Measurements from ENCODE around the gene LTBP2. TPM values are rescaled to one million over a fixed set of nuclear protein-coding genes. Genes with fewer than 3 reads are reported as not detected.

The LTBP2 gene
- total RNA-seq, 1 donor from 2014 or later, result 7.6 TPM

DNA sequence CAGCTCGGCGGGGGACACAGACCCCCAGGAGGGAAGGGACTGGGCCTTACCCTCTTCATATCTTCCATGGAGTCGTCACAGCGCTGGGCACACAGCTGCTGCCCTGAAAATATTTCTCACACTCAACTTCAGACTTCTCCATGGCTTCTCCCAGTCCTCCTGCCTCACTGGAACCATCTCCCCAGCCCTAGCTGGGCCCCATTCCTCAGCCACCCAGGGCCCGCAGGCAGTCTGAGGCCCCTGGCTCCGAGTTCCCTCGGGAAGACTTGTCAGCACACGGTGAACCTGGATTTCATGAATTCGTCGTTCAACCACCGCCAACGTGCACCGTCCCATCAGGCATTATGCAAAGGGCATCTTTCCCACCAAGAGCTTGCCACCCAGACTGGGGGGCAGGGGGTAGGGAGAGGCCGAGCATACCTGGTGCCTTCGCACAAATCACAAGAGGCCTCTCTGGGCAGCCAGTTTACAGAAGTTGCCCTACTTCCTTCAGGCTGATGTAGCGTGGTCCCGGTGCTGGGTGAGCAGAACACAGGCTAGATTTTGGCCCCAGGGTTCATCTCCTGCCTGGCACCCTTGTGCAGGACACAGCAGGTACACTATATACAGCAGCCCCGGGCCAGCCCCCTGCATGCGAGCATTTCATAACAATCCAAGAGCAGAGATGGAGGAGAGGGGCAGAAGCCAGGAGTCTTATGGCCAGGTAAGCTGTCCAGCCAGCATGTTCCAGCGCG, 44.2 kb downstream of the LTBP2 start:
- intact Hi-C loops (cut with DNase I), result no loop called here
- ATAC-seq (no peak), DNase-seq (ENCODE audit: missing footprints) (no peak)

- ATAC-seq (no peak), DNase-seq (ENCODE audit: missing footprints) (no peak)
- intact Hi-C loops (cut with DNase I), result no loop called here
Observed at GRCh38 chr14:74567219-74567618, 44.8 kb downstream of the LTBP2 start.

DNA sequence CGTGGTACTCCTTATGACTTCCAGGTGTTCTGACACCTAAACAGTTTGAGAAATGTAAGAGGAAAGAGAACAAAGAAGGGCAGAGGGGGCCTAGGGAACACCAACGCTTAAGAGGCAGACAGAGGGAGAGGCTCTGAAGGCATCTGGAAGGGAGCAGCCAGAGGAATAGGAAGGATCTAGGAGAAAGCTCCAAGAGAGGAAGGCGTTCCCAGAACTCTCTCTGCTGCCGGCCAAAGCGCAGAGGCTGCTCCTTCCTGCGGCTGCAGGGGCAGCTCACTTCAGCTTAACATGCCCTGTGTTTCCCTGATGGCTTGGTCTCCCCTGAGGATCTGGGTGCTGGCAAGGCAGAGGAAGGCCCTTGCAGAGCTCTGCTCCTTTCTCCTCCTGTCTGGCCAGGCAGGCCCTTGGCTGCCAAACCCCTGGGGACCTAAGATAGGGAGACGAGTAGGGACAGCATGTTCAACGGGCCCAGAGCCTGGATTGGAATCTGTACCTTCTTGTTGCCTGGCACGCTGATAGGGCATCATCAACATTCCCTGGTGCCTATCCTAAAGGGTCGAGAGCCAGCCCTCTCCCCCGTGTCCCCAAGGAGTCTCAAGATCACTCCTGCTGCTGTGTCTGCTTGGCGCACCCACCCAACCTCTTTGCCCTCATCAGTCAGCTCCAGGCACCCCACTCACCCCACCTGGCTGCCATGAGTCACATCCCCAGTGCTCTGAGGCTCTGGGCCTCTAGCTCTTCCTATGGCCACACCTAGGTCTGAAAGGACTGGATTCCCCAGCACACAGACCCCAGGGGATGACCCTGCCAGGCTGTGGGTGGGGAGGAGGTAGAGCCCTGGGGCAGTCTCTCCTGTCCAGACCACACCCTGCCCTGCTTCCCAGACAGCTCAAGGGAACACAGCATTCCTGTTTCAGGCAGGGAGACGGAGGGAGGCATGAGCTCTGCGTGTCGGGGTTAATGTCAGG, 45.6 kb downstream of the LTBP2 start:
- DNase-seq (ENCODE audit: missing footprints), result no peak
- peak; percentile 37 for ATAC-seq
- intact Hi-C loops (cut with DNase I), result no loop called here

- ATAC-seq (no peak), DNase-seq (ENCODE audit: missing footprints) (no peak)
- intact Hi-C loops (cut with DNase I), result no loop called here
Observed at GRCh38 chr14:74563586-74564159, 48.4 kb downstream of the LTBP2 start.

- no peak for DNase-seq (ENCODE audit: missing footprints)
- no peak for ATAC-seq
- intact Hi-C loops (cut with DNase I), result no loop called here
Observed at GRCh38 chr14:74563233-74563585, 48.8 kb downstream of the LTBP2 start.

GRCh38 chr14:74562515-74563232, 49.4 kb downstream of the LTBP2 start:
- DNase-seq (ENCODE audit: missing footprints) (no peak), ATAC-seq (no peak)
- intact Hi-C loops (cut with DNase I), result no loop called here

DNA sequence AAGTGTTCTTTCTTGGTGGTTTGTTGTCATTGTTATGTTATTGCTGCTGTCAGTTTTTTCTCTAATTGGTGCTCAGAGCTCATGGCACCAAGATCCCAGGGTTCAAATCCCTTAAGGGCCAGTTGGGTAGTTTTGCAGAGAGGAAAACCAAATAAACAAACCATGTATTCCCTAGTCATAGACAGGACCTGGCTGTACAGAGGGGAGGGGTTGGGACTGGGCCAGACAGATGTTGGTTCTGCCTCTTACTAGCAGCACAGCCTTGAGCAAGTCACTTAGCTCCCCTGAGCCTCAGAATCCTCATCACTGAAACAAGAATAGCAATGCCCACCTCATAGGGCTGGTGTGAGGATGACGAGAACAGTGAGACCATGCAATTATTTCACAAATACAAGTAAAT, 53.4 kb downstream of the LTBP2 start:
- intact Hi-C loops (cut with DNase I), result no loop called here
- ATAC-seq (peak; percentile 45), DNase-seq (ENCODE audit: missing footprints) (no peak)

- intact Hi-C loops (cut with DNase I), result no loop called here
- ATAC-seq (no peak), DNase-seq (ENCODE audit: missing footprints) (no peak)
Observed at GRCh38 chr14:74557691-74558090, 54.3 kb downstream of the LTBP2 start.

DNA sequence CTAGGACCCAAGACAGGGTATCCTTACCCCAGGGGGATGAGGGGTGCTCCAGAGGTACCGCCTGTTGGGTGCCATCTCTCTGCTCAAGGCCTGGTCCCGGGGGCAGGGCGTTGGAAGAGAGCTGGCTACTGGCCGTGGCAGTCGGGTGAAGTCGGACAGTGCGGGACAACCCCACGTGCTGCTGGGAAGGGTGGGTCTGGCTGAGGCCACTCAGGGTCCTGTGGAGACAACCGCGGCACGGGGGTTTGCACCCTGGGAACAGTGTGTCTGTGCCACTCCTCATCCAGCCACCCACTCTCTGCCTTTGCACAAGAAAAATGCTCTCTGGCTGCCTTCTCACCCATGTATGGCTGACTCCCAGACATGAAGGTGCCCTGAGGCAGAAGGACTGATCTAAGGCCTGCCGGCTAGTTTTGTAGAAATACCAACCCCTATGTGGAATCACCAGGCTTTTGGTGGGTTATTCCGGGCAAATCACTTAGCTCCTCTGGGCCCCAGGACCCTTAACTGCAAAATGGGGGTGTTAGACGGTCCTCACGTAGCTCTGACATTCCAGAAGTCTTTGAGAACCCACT, 56.5 kb downstream of the LTBP2 start:
- intact Hi-C loops (cut with DNase I), result no loop called here
- ATAC-seq, result no peak
- no peak for DNase-seq (ENCODE audit: missing footprints)

DNA sequence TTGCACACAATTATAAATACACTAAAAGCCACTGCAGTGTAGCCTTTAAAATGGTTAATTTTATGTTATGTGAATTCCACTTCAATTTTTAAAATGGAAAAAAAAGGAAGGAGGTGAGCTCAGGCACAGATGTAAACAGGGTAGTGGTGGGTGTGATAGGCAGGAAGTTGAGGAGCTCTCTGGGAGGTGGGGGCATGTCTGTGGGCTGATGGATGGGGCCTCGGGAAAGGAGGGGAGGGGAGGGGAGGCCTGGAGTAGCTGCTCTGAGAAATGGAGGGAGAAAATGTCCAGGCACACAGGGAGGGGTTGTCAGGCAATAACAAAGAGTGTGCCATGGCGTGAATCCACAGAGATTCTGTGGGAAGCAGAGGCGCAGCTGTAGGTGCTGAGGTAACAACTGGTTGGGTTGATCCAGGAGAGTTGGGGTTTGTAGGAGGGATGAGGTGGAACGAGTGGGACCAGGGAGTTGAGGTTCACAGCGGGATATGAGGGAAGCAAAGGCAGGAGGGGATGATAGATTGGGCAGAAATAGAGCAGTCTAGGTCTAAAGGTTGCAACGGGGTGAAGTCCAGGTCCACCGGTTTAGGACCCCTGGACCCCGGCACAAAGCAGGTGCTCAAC, 57.2 kb downstream of the LTBP2 start:
- ATAC-seq, result no peak

GRCh38 chr14:74552623-74553022, 59.4 kb downstream of the LTBP2 start:
- intact Hi-C loops (cut with DNase I), result loop anchor here (5.0 kb wide), 2 partner anchors 40 to 60 kb away; partner anchors contain the start of gene LTBP2
- peak; percentile 51 for ATAC-seq
- peak; percentile 86 for DNase-seq (ENCODE audit: missing footprints)

More for the DNA sequence above, 57.2 kb downstream of the LTBP2 start:
- intact Hi-C loops (cut with DNase I), result loop anchor here (5.0 kb wide), 2 partner anchors 37 to 57 kb away; partner anchors contain the start of gene LTBP2
- no peak for DNase-seq (ENCODE audit: missing footprints)

DNA sequence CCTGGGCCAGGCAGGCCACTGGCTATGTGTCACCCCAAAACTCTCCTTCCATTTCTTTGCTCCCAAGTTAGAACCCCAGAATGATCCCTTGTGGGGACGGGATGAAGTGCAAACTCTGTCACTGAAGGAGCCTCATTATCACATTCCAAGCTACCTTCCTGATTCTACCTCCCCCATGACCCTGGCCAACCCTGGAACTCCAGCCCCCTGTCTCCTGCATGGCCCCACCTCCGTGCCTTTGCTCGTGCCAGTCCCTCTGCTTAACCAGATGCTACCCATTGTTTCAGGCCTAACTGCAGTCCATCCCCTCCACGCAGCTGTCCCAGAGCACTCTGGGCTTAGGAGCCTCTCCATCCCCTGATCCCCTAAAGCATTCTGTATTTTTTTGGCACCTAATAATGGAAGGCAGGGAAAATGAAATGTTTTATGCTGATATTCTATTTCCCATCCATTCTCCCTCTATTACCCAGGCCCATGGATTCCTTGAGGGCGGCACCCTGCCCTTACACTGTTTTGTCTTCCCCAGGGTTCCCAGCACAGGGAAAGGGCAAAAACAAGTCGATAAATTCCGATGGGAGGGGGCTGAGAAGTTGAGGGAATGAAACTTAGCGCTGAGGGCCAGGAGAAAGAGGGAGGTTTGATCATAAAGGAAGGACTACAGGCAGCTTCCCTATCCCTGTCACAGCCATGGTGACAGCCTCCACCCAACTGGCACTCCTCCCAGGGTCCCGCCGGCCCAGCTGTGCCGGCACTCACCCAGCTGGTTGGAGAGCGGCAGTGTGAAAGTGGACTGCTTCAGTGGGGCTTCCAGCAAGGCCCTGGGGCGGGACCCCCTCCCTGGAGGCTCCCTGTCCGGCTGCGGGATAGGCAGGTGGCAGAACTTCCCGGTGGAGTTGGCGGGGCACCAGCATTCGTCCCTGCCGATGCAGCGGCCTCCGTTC, 60.3 kb downstream of the LTBP2 start:
- intact Hi-C loops (cut with DNase I), result loop anchor here (5.0 kb wide), 2 partner anchors 41 to 61 kb away; partner anchors contain the start of gene LTBP2
- ATAC-seq, result peak; percentile 74

DNA sequence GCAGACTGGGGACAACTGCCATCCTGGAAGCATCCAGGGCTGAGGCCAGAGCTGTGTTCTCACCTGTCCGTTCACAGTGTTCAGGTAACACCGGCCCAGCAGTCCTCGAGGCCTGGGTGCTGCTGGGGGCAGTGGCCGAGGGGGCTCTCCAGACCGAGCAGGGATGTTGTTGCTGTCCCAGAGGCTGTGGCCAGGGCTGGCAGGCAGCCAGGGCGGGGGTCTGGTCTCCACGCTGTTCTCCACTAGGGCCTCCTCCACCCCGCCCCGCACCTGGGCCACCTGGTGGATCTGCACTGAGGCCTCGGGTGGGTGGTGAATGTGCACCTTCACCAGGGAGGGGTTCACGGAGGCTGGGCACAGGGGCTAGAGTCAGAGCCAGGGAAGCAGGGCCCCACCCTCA, 61.0 kb downstream of the LTBP2 start:
- ATAC-seq (no peak), DNase-seq (ENCODE audit: missing footprints) (no peak)
- intact Hi-C loops (cut with DNase I), result loop anchor here (5.0 kb wide), 2 partner anchors 41 to 61 kb away; partner anchors contain the start of gene LTBP2

More for the DNA sequence above, 60.3 kb downstream of the LTBP2 start:
- DNase-seq (ENCODE audit: missing footprints), result peak; percentile 80

DNA sequence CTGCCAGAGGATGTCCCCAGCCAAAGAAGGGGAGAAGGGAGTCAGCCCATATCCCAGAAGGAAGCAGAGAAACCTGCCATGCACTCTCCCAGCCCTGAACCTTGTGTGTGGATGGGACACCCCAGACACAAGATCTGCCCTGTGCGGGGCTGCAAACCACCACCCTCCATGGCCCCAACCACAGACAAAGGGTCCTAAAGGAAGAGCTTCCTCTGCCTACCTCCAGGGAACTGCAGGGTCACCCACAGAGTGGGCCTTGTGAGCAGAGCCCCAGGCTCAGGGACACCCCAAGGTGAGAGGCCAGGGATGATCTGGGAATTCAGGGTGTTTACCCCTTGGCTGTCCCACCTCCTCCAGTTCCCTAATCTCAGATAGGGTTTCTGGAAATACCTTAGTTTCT, 62.0 kb downstream of the LTBP2 start:
- DNase-seq (ENCODE audit: missing footprints), result no peak
- no peak for ATAC-seq
- intact Hi-C loops (cut with DNase I), result loop anchor here (5.0 kb wide), 2 partner anchors 42 to 62 kb away; partner anchors contain the start of gene LTBP2

DNA sequence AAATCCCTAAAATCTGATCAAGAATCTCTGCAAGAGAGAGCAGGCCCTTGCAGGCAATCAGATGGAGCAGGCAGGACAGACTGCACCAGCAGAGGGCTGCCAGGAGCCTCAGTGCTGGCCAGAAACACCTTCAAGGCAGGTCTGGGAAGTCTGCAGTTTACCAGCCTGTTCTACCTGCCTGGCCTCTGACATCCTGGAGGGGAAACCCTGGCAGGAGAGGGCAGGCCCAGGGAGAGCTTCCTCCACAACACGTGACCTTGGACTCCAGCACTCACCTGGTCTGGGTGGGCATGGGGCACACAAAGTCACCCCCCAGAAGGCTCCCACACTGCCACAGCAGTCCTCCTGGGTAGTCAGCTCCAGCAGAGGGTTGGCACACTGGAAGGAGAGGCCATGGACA, 62.4 kb downstream of the LTBP2 start:
- DNase-seq (ENCODE audit: missing footprints), result no peak
- intact Hi-C loops (cut with DNase I), result no loop called here
- ATAC-seq, result no peak

DNA sequence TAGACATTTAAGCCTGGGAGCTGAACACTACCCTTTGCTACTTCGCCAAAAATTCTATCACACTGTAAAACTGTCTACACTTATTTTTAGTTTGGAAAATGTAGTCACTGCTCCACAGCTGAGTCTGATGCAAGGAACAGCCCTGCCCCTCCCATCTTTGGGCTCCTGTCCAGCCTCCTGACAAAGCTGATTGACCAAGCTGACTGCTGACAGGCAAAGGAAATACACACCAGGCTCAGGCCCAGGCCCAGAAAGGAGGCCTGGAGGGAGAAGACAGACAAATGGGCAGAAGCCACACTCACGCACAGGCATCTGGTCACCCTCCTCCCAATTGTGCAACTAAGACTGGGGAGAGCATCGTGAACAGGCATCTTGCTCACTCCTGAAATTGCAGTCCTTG, 63.2 kb downstream of the LTBP2 start:
- intact Hi-C loops (cut with DNase I), result no loop called here
- peak; percentile 83 for DNase-seq (ENCODE audit: missing footprints)
- peak; percentile 76 for ATAC-seq

Measured in Right ventricle myocardium inferior (tissue), 1 donor.